HG03064 (cell line): ENCODE measurements around the gene PXDC1.
"Not testable (repeated sequence)": the region's sequence is repeated elsewhere in the genome, so short reads cannot be mapped to it uniquely, and the experiment has no call there.

Experiments
- ATAC-seq: cut with Tn5 transposase; IDR thresholded peaks from one replicate; pipeline ENCODE4 v1.9.1; 2021; ENCODE audit warnings: low read depth; ENCODE audit not compliant: unreplicated experiment

The PXDC1 gene

GRCh38 chr6:3687847-3688246 is 63.7 kb downstream of the PXDC1 start:
- ATAC-seq, result no peak

GRCh38 chr6:3683331-3683730 is 68.2 kb downstream of the PXDC1 start:
- ATAC-seq, result no peak

GRCh38 chr6:3678946-3679345 is 72.6 kb downstream of the PXDC1 start:
- ATAC-seq, result no peak

- not testable (repeated sequence) for ATAC-seq
Measured at GRCh38 chr6:3677751-3678150, 73.8 kb downstream of the PXDC1 start.

- not testable (repeated sequence) for ATAC-seq
Measured at GRCh38 chr6:3677351-3677750, 74.2 kb downstream of the PXDC1 start.
